CD4-positive, alpha-beta T cell (primary cell): ENCODE results near the gene VLDLR. TPM values are rescaled to one million over a fixed set of nuclear protein-coding genes. Genes with fewer than 3 reads are reported as not detected.

Source experiments
- ATAC-seq: fragments of 200-7000 bp; cut with Tn5 transposase; one replicate; pipeline ENCODE4 v1.10.0; 2022; ENCODE audit warnings: mild to moderate bottlenecking; ENCODE audit not compliant: poor library complexity
- CTCF ChIA-PET: fragments of 350-600 bp; sonication (Branson Sonifier 250); formaldehyde crosslinking; loops from one replicate; lab custom pipeline; 2021; ENCODE audit warnings: antibody characterized with exemption, inconsistent platforms; lab: Charles Lee
- POLR2A ChIA-PET: fragments of 350-600 bp; sonication (Branson Sonifier 250); formaldehyde crosslinking; loops from one replicate; lab custom pipeline; 2021; ENCODE audit warnings: antibody characterized with exemption, inconsistent platforms; lab: Charles Lee
- DNase-seq, 14 experiments: peaks; one replicate each; pipeline ENCODE4 v3.0.0-alpha.2; 2013 to 2020; ENCODE audit warnings: mixed read lengths in 2 of 14
- H3K27ac ChIP-seq, 2 donors: one replicate each; pipeline versions ENCODE4 v1.5.1 to v1.7.0; 2013; ENCODE audit warnings: low read length in 2 of 2, low read depth in 1 of 2, mild to moderate bottlenecking in 1 of 2
- H3K27me3 ChIP-seq, 2 experiments: 1 replicate in 1 of 2; 2 replicates in 1 of 2; pipeline versions ENCODE4 v1.6.1 to v1.7.0; 2013; ENCODE audit warnings: low read length in 2 of 2, control low read depth in 1 of 2, mild to moderate bottlenecking in 1 of 2, moderate library complexity in 1 of 2; ENCODE audit not compliant: insufficient read depth in 2 of 2, control insufficient read depth in 1 of 2
- H3K36me3 ChIP-seq: one replicate; pipeline ENCODE4 v1.6.1; 2013; ENCODE audit warnings: low read length, control low read depth; ENCODE audit not compliant: insufficient read depth
- H3K4me1 ChIP-seq: one replicate; pipeline ENCODE4 v1.6.1; 2013; ENCODE audit warnings: low read length, control low read depth; ENCODE audit not compliant: insufficient read depth
- H3K4me3 ChIP-seq: one replicate; pipeline ENCODE4 v1.5.1; 2013; ENCODE audit warnings: mild to moderate bottlenecking, low read length, moderate library complexity
- H3K9me3 ChIP-seq, 2 experiments: 1 replicate in 1 of 2; 2 replicates in 1 of 2; pipeline versions ENCODE4 v1.6.1 to v1.7.0; 2013; ENCODE audit warnings: low read length in 2 of 2, mild to moderate bottlenecking in 2 of 2, control low read depth in 1 of 2, moderate library complexity in 1 of 2; ENCODE audit not compliant: control insufficient read depth in 1 of 2, insufficient read depth in 1 of 2
- H3K27ac Mint-ChIP-seq: one replicate; pipeline ENCODE4 v1.8.0; 2020; ENCODE audit warnings: mixed read lengths
- H3K27me3 Mint-ChIP-seq: one replicate; pipeline ENCODE4 v1.8.0; 2021; ENCODE audit warnings: mixed read lengths
- H3K36me3 Mint-ChIP-seq: one replicate; pipeline ENCODE4 v1.8.0; 2021; ENCODE audit warnings: low read depth, mixed read lengths
- H3K4me1 Mint-ChIP-seq: one replicate; pipeline ENCODE4 v1.8.0; 2021; ENCODE audit warnings: low read depth, mixed read lengths
- H3K4me3 Mint-ChIP-seq: one replicate; pipeline ENCODE4 v1.8.0; 2020; ENCODE audit warnings: mild to moderate bottlenecking, mixed read lengths
- H3K9me3 Mint-ChIP-seq: one replicate; pipeline ENCODE4 v1.8.0; 2020; ENCODE audit warnings: mixed read lengths
- intact Hi-C, 2 experiments: fragments of 100-400 bp; cut with DNase I in 1 of 2; cut with micrococcal nuclease in 1 of 2; formaldehyde crosslinking; loops; one replicate each; pipeline versions ENCODE4 v1.15.1 to v1.9.0; 2023 to 2025; cut with DNase I, micrococcal nuclease
- total RNA-seq, 174 experiments: library from RNA in 2 of 174; stranded (reverse) in 2 of 174; gene quantifications; one replicate each; pipeline ENCODE4 v1.2.3 and lab custom pipeline; 2021 to 2026
- TF ChIP-seq, protein P1 (sequence below): fragments of 200-600 bp; IDR thresholded peaks from one replicate; pipeline ENCODE4 v1.8.0; 2022; ENCODE audit warnings: antibody characterized with exemption, mild to moderate bottlenecking

VLDLR gene
- total RNA-seq, 2 experiments from 2014 or later: 0.08 TPM; not detected in 1

DNA sequence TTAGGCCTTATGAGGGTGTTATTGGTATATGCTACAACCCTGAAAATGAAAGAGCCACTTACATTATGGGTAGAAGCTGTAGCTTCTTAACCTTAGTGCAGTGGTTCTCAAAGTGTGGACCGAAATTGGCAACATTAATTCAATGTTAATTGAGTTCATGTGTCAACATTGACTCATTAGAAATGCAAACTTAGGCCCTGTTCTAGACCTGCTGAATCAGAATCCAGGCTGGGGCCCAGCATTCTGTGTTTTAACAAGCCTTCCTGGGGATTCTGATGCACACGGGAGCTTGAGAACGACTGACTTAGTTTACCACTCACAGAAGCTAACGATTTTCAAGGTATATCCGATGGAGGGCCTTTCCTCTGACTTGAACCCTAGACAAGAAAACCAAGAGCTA, 7.3 kb downstream of the VLDLR start:
- H3K36me3 ChIP-seq: no peaks in the 10 kb centered on the region
- no peaks in the 10 kb centered on the region for H3K36me3 Mint-ChIP-seq
- ATAC-seq (no peak), DNase-seq (no peak)
- ChIA-PET CTCF (interaction anchor here (0.5 kb wide), 1 partner anchor 37 kb away, joined by 3 read pairs; no protein-coding TSS in a partner anchor), POLR2A (no interaction called here)
- H3K27ac Mint-ChIP-seq: no peak overlapping the region
- H3K27me3 Mint-ChIP-seq: peaks cover 48% of the 10 kb centered on the region
- no peaks in the 10 kb centered on the region for H3K4me1 Mint-ChIP-seq
- H3K4me3 ChIP-seq: no peak overlapping the region
- intact Hi-C loops: no loop called here
- H3K9me3 Mint-ChIP-seq: peaks cover 4% of the 10 kb centered on the region
- TF ChIP-seq, protein P1, sequence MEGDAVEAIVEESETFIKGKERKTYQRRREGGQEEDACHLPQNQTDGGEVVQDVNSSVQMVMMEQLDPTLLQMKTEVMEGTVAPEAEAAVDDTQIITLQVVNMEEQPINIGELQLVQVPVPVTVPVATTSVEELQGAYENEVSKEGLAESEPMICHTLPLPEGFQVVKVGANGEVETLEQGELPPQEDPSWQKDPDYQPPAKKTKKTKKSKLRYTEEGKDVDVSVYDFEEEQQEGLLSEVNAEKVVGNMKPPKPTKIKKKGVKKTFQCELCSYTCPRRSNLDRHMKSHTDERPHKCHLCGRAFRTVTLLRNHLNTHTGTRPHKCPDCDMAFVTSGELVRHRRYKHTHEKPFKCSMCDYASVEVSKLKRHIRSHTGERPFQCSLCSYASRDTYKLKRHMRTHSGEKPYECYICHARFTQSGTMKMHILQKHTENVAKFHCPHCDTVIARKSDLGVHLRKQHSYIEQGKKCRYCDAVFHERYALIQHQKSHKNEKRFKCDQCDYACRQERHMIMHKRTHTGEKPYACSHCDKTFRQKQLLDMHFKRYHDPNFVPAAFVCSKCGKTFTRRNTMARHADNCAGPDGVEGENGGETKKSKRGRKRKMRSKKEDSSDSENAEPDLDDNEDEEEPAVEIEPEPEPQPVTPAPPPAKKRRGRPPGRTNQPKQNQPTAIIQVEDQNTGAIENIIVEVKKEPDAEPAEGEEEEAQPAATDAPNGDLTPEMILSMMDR: no peak
- no peaks in the 10 kb centered on the region for H3K4me1 ChIP-seq
- no peak overlapping the region for H3K27ac ChIP-seq
- H3K9me3 ChIP-seq: no peaks in the 10 kb centered on the region
- peaks cover 7 to 11% of the 10 kb centered on the region in 2 experiments for H3K27me3 ChIP-seq
- no peak overlapping the region for H3K4me3 Mint-ChIP-seq

DNA sequence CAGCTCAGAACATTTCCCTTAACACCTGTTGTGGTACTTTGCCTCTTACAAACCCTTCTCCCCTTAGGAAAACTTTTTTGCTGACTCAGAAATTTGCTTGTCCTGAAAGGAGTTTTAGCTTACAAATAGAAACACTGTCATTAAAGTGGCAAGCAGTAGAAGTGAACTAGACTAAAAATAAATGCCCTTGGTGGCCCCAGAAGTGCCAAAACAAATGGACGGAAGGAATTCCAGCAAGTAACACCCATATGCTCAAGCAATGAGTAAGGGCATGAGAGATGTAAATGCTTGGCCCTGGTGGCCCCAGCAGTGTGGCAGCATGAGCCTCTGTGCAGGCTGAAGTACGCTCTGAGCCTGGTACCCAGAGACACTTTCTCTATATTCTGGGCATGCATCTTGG, 8.6 kb downstream of the VLDLR start:
- H3K9me3 ChIP-seq: no peaks in the 10 kb centered on the region
- Mint-ChIP-seq H3K4me3 (no peak overlapping the region), H3K36me3 (no peaks in the 10 kb centered on the region), H3K9me3 (peaks cover 4% of the 10 kb centered on the region), H3K27ac (no peak overlapping the region), H3K4me1 (no peaks in the 10 kb centered on the region), H3K27me3 (peaks cover 45% of the 10 kb centered on the region)
- TF ChIP-seq, protein P1: no peak
- POLR2A ChIA-PET: no interaction called here
- H3K27ac ChIP-seq: no peak overlapping the region
- no peaks in the 10 kb centered on the region for H3K36me3 ChIP-seq
- H3K4me1 ChIP-seq: no peaks in the 10 kb centered on the region
- ATAC-seq (no peak), DNase-seq (no peak)
- no peaks in the 10 kb centered on the region for H3K27me3 ChIP-seq
- intact Hi-C loops: no loop called here
- CTCF ChIA-PET: no interaction called here
- no peak overlapping the region for H3K4me3 ChIP-seq

DNA sequence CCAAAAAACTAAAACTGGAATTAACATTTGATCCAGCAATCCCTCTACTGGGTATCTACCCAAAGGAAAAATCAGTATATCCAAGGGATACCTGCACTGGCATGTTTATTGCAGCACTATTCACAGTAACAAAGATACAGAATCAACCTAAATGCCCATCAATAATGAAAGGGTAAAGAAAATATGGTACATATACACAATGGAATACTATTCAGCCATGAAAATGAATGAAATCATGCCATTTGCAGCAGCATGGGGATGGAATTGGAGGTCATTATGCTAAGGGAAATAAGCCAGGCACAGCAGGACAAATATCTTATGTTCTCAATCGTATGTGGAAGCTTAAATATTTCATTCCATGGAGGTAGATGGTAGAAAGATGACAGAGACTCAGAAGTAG, 9.7 kb downstream of the VLDLR start:
- Histone ChIP-seq H3K27ac (no peak overlapping the region), H3K27me3 (no peaks in the 10 kb centered on the region), H3K4me3 (no peak overlapping the region), H3K4me1 (no peaks in the 10 kb centered on the region), H3K36me3 (no peaks in the 10 kb centered on the region), H3K9me3 (no peaks in the 10 kb centered on the region)
- ATAC-seq (no peak), DNase-seq (no peak)
- peaks cover 34% of the 10 kb centered on the region for H3K27me3 Mint-ChIP-seq
- H3K4me1 Mint-ChIP-seq: no peaks in the 10 kb centered on the region
- peaks cover 4% of the 10 kb centered on the region for H3K9me3 Mint-ChIP-seq
- ChIA-PET CTCF (interaction anchor here (0.7 kb wide), 1 partner anchor 845 kb away, joined by 3 read pairs; no protein-coding TSS in a partner anchor), POLR2A (no interaction called here)
- H3K27ac Mint-ChIP-seq: no peak overlapping the region
- TF ChIP-seq, protein P1: no peak
- H3K36me3 Mint-ChIP-seq: no peaks in the 10 kb centered on the region
- no peak overlapping the region for H3K4me3 Mint-ChIP-seq
- intact Hi-C loops: no loop called here
